OCI-LY7 (cell line): ENCODE results near the gene ERC1.

Experiments used
- CTCF ChIP-seq: fragments of 200-600 bp; sonication (generic); conservative IDR thresholded peaks from 2 replicates; pipeline ENCODE4 v1.5.1; 2014; ENCODE audit warnings: mild to moderate bottlenecking, antibody characterized with exemption, low read length, moderate library complexity, mixed read lengths
- EZH2phosphoT487 ChIP-seq: fragments of 200-600 bp; sonication (generic); IDR thresholded peaks from 2 replicates; pipeline ENCODE4 v1.6.1; 2018; ENCODE audit warnings: low read depth, borderline replicate concordance, mild to moderate bottlenecking, mixed run types, antibody characterized with exemption, low read length, moderate library complexity, mixed read lengths

GRCh38 chr12:1206118-1206734 is 215.2 kb downstream of the ERC1 start:
- TF ChIP-seq EZH2phosphoT487 (no peak), CTCF (no peak)
